ENCODE results near the gene IFNAR2. TPM values are rescaled to one million over a fixed set of nuclear protein-coding genes. Genes with fewer than 3 reads are reported as not detected.
"Not testable (repeated sequence)": the region's sequence is repeated elsewhere in the genome, so short reads cannot be mapped to it uniquely, and the experiment has no call there.

IFNAR2 gene
- polyA plus RNA-seq, 1 donor from 2014 or later = 10.3 TPM

DNA sequence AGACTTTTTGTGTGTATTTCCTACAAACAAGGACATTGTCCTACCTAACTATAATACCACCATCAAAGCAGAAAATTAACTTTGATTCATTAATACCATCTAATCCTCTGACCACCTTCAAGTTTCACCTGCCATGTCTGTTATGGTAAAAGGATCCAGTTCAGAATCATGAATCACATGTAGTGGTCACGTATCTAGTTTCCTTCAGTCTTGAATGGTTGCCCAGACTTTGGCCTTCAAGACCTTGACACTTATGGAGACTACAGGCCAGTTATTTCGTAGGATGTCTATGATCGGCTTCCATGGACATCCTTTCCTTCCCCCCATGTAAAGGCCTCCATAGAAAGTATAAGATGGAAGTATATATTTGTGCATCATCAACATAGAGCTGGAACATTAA, 10.4 kb upstream of the IFNAR2 start:
- H3K79me2 ChIP-seq (replicated peaks; ENCODE audit: insufficient read depth, low read length) = no peaks in the 10 kb centered on the region
- no peaks in the 10 kb centered on the region for H3K36me3 ChIP-seq (ENCODE audit: insufficient read depth, low read length)
- no peaks in the 10 kb centered on the region for H3K27me3 ChIP-seq (ENCODE audit: insufficient read depth, low read depth, low read length)
- no peak overlapping the region for H2AFZ ChIP-seq (ENCODE audit: low read depth, low read length)
- no peak overlapping the region for H3K9ac ChIP-seq (ENCODE audit: low read length)
- no peaks in the 10 kb centered on the region for H3K9me3 ChIP-seq (ENCODE audit: low read length)
- no peak overlapping the region for H3K4me3 ChIP-seq (ENCODE audit: low read length)
- H3K4me2 ChIP-seq (ENCODE audit: low read length) = no peak overlapping the region
- H3F3A ChIP-seq (ENCODE audit: insufficient read depth, low read length, poor library complexity, severe bottlenecking) = no peaks in the 10 kb centered on the region
- no peaks in the 10 kb centered on the region for H3K9me2 ChIP-seq (ENCODE audit: insufficient read depth, low read length)
- no peak for TF ChIP-seq SMC3 (conservative IDR thresholded peaks at IDR 0.05; ENCODE audit: poor library complexity)
- TF ChIP-seq EZH2 (IDR thresholded peaks at IDR 0.05; ENCODE audit: borderline replicate concordance, insufficient read depth, low read length, poor library complexity, severe bottlenecking) = no peak
- TF ChIP-seq REST (IDR thresholded peaks at IDR 0.05; ENCODE audit: borderline replicate concordance) = no peak
- TF ChIP-seq CTCF (IDR thresholded peaks at IDR 0.05; ENCODE audit: poor library complexity, severe bottlenecking) = no peak
- no peak for TF ChIP-seq MXI1 (conservative IDR thresholded peaks at IDR 0.05; ENCODE audit: poor library complexity, severe bottlenecking)
- TF ChIP-seq RAD21 (conservative IDR thresholded peaks at IDR 0.05) = no peak
- no peak for TF ChIP-seq TAF1 (IDR thresholded peaks at IDR 0.05; ENCODE audit: low read depth)
- TF ChIP-seq POLR2AphosphoS5 (IDR thresholded peaks at IDR 0.05) = no peak
- no peak for TF ChIP-seq EP300 (conservative IDR thresholded peaks at IDR 0.05; ENCODE audit: poor library complexity, severe bottlenecking)
- no peaks in the 10 kb centered on the region for H4K20me1 ChIP-seq (ENCODE audit: insufficient read depth)
- no peak overlapping the region for H3K27ac ChIP-seq (ENCODE audit: low read length)

DNA sequence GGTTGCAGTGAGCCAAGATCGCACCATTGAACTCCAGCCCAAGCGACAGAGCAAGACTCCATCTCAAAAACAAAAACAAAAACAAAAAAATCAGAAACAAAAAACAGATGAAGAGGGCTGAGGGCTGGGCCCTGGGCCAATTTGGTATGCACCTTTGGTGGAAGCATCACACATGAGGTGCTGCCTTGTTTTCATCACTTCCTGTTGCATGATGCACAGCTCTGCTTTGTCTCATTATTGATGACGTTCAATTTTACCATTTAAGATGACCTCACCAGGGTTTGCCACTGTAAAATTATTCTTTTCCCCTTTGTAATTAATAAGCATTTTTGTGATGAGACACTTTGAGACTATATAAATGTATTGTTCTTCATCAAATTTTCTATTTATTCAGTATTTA, 9.8 kb upstream of the IFNAR2 start:
- Histone ChIP-seq H3F3A (ENCODE audit: insufficient read depth, low read length, poor library complexity, severe bottlenecking) (no peaks in the 10 kb centered on the region), H3K27me3 (ENCODE audit: insufficient read depth, low read depth, low read length) (no peaks in the 10 kb centered on the region), H3K9ac (ENCODE audit: low read length) (no peak overlapping the region), H3K27ac (ENCODE audit: low read length) (no peak overlapping the region), H3K36me3 (ENCODE audit: insufficient read depth, low read length) (no peaks in the 10 kb centered on the region), H3K79me2 (replicated peaks; ENCODE audit: insufficient read depth, low read length) (no peaks in the 10 kb centered on the region), H4K20me1 (ENCODE audit: insufficient read depth) (no peaks in the 10 kb centered on the region), H3K4me2 (ENCODE audit: low read length) (no peak overlapping the region), H3K9me3 (ENCODE audit: low read length) (no peaks in the 10 kb centered on the region), H2AFZ (ENCODE audit: low read depth, low read length) (no peak overlapping the region), H3K9me2 (ENCODE audit: insufficient read depth, low read length) (no peaks in the 10 kb centered on the region), H3K4me3 (ENCODE audit: low read length) (no peak overlapping the region)
- TF ChIP-seq RAD21 (conservative IDR thresholded peaks at IDR 0.05) = no peak
- no peak for TF ChIP-seq CTCF (IDR thresholded peaks at IDR 0.05; ENCODE audit: poor library complexity, severe bottlenecking)
- no peak for TF ChIP-seq TAF1 (IDR thresholded peaks at IDR 0.05; ENCODE audit: low read depth)
- TF ChIP-seq REST (IDR thresholded peaks at IDR 0.05; ENCODE audit: borderline replicate concordance) = no peak
- TF ChIP-seq EP300 (conservative IDR thresholded peaks at IDR 0.05; ENCODE audit: poor library complexity, severe bottlenecking) = no peak
- TF ChIP-seq POLR2AphosphoS5 (IDR thresholded peaks at IDR 0.05) = no peak
- no peak for TF ChIP-seq SMC3 (conservative IDR thresholded peaks at IDR 0.05; ENCODE audit: poor library complexity)
- no peak for TF ChIP-seq EZH2 (IDR thresholded peaks at IDR 0.05; ENCODE audit: borderline replicate concordance, insufficient read depth, low read length, poor library complexity, severe bottlenecking)
- no peak for TF ChIP-seq MXI1 (conservative IDR thresholded peaks at IDR 0.05; ENCODE audit: poor library complexity, severe bottlenecking)

GRCh38 chr21:33225376-33225775, 4.4 kb upstream of the IFNAR2 start:
- H2AFZ ChIP-seq (ENCODE audit: low read depth, low read length); H3F3A ChIP-seq (ENCODE audit: insufficient read depth, low read length, poor library complexity, severe bottlenecking); H3K4me2 ChIP-seq (ENCODE audit: low read length); H3K27me3 ChIP-seq (ENCODE audit: insufficient read depth, low read depth, low read length); H3K36me3 ChIP-seq (ENCODE audit: insufficient read depth, low read length); H3K9ac ChIP-seq (ENCODE audit: low read length); H3K79me2 ChIP-seq (replicated peaks; ENCODE audit: insufficient read depth, low read length); H4K20me1 ChIP-seq (ENCODE audit: insufficient read depth); H3K9me3 ChIP-seq (ENCODE audit: low read length); H3K27ac ChIP-seq (ENCODE audit: low read length); H3K9me2 ChIP-seq (ENCODE audit: insufficient read depth, low read length); H3K4me3 ChIP-seq (ENCODE audit: low read length): not testable (repeated sequence)

Data from neural cell (in vitro differentiated cells).